Pons (tissue), 1 donor: ENCODE data around the gene LRTM2.
A peak's percentile ranks its signal among the peaks of the same experiment; 100 is the strongest.

ENCODE experiments used
- DNase-seq: peaks from one replicate; pipeline ENCODE4 v3.0.0-alpha.2; 2016; ENCODE audit warnings: low spot score

The LRTM2 gene

DNA sequence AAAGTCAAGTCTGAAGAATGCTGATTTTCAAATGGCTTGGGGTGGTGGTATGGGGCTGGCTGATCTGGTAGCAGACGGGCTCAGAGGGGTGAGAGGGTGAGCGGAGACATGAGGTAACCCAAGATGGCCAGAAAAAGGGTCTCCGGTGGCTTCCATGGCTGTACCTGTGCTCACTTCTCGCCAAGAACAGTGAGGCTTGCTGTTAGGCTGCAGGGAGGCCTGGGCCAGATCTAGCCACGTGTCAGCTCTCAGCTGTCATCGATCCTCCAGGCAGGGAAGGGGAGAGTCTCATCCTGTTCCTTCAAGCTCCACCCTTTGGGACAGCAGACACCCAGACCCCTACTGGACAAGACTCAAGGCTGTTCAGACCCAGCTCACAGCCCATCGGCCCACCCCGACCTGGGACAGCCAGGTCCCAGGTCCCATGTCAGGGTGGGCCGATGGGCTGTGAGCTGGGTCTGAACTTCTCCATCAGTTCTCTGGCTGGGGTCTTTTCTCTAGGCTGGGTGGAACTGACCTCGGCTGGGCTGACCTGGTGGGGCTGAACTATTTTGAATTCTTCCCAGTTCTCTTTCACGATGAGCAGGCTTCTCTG, 9.0 kb downstream of the LRTM2 start:
- DNase-seq = no peak

DNA sequence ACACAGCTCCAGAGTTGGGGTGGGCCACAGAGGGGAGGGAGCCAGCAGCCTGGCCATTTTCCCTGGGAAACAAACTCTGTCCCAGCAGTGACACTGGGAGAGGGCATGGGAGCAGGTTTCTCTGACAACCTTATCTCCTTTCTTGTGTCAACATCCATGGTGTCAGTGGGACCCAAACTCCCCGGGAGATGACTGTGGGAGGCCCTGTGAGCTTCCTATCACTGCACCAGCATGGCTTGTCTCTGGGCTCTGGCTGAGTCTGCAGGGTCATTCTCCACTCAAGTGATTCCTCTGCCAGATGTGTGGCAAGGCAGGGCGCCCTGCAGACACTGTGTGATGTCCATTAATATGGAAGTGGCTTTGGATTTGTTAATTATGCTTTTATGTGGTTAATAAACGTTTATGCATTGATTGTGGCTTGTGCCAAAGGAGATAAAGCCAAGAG, 10.1 kb downstream of the LRTM2 start:
- no peak for DNase-seq

DNA sequence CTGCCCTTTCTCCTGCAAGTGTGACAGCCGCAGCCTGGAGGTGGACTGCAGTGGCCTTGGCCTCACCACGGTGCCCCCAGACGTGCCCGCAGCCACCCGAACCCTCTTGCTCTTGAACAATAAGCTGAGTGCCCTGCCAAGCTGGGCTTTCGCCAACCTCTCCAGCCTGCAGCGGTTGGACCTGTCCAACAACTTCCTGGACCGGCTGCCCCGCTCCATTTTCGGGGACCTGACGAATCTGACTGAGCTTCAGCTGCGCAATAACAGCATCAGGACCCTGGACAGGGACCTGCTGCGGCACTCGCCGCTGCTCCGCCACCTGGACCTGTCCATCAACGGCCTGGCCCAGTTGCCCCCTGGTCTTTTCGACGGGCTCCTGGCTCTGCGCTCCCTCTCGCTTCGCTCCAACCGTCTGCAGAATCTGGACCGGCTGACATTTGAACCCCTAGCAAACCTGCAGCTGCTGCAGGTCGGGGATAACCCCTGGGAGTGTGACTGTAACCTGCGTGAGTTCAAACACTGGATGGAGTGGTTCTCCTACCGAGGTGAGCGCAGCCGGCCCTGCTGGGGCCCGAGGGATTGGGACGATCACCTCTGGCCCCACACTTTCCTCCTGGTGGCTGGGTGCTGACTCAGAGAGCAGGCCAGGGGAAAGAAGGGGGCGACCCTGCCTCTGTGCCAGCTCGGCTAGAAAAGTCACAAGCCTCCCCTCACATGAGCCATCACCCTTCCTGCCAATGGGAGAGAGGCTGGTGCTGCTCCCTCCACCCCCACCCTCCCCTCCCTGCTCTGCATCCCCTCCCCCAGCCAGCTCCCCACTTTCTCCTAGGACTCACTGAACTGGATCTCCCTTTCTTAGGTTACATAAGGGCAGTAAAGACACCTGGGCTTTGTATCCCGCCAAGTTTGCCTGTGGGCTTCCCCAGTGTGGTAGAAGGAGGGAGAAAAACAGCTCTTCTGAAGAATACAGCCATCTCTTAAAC, 10.9 kb downstream of the LRTM2 start:
- no peak for DNase-seq

DNA sequence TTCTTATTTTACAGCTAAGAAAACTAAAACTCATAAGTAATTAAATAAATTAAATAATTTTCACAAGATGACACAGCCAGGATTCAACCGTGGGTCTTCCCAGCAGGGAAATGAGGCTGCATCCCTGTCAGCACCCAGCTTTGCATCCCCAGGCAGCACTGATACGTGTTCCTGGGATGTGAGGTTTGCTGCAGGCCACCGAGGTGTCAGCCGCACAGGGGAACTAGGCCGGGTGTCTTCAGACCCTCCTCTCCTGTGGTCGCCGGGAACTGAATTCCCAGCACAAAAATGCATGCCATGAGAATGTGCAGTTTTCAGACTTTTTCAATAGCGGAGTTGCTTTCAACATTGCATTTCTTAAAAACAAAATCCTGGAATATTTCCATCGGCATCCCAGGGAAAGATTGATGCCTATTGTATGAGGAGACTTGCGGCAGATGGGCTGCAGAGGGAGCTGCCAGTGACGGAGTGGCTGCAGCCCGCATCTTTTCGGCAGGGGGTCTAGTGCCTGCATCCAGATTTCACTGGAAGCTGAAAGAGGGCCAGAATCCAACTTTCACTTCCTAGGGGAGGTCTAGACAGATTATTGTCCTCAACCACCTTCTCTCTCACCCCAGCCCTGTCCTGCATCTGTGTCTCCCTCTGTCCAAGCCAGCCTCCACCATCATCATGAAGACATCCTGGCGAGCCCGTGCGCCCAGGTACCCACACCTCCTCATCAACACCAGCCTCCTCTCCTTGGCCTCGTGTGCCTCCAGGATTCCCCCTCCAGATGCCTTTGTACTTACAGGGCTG, 12.6 kb downstream of the LRTM2 start:
- DNase-seq = no peak

DNA sequence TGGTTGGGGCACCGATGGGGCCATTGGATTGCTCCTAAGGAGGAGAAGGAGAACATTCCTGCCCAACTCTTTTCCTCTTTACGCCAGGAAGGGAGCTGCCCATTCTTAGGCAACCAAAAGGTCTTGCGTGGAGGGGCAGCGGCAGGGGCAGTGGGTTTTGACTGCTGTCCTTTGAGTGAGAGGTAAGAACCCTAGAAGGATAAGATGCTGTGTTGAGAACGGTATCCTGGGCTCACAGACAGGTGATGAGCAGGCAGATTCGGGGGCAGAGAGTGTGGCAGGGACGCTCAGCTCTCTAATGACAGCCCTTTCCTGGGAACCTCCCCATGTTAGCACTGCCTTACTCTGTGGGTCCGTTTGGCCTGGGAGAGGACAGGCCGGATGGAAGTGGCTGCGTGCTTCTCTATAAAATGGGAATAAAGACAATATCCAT, 13.2 kb downstream of the LRTM2 start:
- no peak for DNase-seq

DNA sequence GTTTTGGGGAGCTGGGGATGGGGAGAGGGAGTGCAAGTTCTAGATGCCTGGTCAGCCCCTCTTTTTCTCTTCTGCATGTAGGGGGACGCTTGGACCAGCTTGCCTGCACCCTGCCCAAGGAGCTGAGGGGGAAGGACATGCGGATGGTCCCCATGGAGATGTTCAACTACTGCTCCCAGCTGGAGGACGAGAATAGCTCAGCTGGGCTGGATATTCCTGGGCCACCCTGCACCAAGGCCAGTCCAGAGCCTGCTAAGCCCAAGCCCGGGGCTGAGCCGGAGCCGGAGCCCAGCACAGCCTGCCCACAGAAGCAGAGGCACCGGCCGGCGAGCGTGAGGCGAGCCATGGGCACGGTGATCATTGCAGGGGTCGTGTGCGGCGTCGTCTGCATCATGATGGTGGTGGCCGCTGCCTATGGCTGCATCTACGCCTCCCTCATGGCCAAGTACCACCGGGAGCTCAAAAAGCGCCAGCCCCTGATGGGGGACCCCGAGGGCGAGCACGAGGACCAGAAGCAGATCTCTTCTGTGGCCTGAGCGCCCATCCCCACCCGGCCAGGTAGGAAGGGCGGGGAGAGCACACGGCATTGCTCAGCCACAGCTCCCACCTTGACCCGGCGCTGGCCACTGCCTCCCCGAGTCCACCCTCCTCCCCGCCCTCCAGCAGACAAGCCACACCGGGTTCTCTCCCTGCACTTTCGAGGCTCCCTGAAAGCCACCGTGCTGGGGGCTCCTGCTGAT, 14.0 kb downstream of the LRTM2 start:
- DNase-seq = no peak

DNA sequence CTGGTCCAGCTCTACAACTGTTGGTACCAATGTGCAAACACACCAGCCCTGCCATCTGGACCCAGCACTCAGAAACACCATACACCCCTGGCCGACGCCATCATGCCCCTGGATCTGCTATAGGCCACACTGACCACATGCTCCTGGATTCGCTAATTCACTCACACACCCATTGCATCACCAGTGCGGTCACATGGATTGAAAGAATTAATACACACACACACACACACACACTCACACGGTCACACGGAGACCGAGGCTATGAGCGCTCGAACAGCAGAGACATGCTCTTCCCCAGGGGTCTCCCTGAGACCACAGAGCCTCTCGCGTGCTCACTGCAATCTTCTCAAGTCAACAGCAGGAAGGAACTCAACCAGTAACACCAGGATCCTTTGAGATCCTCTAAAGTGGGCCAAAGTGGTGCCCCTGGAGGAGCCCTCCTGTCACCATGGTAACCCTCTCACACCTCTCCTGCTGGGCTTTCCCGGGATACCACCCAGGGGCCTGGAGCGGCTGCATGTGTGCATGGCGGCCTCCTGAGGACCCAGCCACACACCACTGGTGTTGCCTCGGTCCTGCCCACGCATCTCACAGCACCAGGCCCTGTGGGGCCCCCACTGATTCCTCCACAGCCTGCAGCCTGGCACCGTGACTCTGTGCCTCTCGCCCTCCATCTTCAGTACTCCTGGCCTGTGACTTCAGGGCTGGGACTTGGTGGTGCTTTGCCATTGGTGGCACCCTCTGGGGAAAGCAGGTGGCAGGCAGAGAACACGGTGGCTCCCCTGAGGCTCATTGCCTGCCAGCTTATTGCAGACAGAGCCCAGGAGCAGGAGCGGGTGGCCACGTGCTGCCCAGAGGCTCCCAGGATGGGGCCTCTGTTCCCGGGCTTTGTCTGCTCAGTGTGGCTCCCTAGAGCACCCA, 15.1 kb downstream of the LRTM2 start:
- DNase-seq = no peak

DNA sequence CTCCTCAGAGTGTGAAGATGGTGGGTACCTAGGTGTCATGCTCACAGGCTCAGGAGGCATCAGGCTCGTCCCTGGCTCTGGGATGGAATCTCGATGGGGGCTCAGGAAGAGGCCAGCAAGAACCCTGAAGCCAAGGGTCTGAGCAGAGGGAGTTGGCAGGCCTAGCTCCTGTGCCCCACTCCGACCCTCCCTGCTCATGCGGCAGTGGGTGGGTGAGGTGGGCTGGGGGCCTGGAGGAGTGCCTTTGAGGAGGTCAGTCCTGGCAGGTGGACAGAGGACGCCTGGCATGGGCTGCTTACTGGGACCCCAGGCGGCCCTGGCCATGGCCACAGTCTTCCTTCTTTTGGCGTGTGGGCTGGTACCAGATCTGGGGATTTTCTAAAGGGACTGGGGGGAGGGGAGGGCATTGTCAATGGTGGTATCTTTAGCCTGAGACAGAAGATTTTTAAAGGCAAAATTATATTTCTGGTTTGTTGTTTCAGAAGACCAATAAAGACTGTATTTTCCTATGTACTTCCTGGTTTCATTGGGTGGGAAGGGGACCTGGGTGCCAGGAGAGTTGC, 16.0 kb downstream of the LRTM2 start:
- no peak for DNase-seq

DNA sequence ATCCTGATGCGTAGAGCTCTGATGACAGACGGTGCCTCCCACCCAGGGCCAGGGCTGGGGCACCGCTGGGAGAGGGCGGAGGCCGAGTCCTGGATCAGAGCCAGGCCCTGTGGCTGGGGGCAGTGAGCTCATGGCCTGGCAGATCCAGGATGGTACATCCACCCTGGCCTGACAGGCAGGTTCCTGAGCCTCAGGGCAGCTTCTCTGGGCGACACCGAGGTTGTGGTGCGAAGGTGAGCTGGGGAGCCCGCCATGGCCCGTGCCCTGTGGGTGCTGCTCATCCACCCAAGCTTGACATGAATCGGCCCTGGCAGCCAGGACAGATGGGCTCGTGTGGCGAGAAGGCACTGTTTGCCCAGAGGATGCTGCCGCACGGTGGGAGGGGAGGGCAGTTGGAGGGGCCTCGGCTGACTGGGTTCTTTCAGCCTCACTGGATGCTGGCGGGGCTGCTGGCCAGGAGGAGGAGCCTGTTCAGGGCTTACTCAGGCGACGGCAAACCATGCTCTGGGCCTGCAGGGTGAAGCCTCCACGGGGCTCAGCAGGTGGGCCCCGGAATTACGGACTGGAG, 16.6 kb downstream of the LRTM2 start:
- DNase-seq = peak; percentile 52

DNA sequence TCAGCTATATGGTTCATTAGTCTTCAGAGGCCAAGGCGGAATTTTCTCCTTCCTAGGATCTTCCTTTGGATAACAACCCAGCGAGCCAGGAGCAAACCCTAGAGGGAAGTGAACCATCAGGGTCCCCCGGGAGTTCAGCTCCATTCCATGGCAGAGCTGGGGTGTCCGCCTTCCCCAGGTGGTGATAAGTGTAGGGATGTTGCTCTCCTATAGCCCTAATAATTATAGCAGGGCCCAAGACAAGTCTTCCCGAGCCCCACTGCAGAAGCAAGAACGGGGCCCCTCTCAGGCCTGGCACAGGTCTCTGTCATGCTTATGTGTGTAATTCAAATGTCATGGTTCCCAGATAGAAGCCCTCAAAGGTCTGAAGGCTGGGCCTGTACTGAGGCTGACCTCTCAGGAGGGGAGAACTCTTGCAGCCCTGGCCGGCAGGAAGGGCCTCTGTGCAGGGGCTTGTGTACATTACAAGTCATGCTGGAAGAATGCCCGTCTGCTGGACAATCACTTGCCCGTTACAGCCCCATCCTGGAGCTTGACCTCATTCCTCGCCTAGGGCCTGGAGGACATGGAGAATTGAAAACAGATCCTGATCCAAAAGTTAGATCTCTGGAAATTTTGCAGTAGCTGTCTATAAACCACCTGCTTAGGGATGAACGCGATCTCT, 17.3 kb downstream of the LRTM2 start:
- DNase-seq = no peak

DNA sequence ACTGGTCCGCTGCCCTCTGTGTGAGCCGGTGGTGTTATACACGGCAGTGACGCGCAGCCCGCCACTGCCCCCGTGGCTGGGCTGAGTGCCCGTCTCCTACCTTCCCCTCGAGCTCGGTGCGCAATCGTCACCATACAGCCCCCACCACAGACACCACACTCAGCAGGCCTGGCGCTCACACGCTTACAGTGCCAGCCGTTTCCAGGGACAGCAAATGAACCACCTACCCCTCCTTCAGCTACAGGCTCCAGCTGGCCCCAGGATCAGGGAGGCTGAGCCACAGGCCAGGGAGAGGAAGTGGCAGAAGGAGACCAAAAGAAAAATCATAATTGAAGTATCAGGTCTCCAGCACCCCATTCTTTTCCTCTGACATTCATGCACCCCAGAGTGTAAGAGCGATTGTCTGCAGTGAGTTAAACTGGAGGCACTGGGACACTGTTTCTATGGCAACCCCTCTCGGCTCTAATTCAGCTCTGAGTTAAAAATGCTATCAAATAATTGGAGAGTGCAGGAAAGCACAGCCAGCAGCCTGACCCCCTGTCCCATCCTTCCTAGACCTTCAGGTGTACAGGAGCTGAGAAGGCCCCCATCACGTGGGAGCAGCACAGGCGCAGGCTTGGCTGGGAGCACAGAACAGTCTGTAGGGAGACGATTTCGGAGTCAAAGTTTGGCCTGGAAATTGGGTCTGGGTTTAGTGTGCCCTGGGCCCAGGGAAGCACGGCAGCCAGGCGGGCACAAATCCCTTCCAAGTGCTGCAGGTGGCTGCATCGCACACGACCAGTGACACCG, 18.0 kb downstream of the LRTM2 start:
- no peak for DNase-seq

DNA sequence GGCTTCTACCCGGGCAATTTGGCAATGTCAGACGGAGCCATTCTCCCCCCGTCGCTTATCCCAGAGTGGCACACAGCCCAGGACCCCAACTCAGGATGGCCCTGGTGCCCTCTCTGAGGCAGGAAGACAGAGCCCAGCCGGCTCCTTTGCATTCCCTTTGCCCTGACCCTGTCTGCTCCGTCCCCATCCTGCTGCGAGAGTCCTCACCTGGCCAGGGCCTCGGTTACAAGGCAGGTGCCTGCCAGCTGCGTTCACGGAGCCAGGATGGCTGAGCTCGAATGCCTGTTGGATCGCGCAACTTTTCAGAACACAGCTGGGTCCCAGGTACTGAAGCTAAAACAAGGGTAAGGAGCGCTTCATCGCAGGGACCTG, 18.6 kb downstream of the LRTM2 start:
- DNase-seq = no peak

DNA sequence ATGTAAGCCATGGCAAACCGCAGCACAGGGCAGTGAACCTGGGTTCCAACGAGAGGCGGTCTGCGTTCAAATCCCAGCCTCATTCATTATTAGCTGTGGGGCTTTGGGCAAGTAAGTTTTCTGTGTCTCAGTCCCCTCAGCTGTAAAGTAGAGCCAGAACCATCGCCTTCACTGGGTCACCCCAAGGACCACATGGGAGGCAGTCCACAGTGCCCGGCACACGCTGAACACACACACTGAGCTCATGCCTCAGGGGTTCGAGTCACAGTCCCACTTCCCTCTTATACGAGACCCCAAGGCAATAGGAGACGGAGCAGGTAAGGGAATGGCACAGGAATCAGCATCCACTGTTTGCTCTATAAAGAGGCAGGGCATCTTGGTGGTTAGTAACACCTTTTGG, 19.1 kb downstream of the LRTM2 start:
- DNase-seq = no peak

DNA sequence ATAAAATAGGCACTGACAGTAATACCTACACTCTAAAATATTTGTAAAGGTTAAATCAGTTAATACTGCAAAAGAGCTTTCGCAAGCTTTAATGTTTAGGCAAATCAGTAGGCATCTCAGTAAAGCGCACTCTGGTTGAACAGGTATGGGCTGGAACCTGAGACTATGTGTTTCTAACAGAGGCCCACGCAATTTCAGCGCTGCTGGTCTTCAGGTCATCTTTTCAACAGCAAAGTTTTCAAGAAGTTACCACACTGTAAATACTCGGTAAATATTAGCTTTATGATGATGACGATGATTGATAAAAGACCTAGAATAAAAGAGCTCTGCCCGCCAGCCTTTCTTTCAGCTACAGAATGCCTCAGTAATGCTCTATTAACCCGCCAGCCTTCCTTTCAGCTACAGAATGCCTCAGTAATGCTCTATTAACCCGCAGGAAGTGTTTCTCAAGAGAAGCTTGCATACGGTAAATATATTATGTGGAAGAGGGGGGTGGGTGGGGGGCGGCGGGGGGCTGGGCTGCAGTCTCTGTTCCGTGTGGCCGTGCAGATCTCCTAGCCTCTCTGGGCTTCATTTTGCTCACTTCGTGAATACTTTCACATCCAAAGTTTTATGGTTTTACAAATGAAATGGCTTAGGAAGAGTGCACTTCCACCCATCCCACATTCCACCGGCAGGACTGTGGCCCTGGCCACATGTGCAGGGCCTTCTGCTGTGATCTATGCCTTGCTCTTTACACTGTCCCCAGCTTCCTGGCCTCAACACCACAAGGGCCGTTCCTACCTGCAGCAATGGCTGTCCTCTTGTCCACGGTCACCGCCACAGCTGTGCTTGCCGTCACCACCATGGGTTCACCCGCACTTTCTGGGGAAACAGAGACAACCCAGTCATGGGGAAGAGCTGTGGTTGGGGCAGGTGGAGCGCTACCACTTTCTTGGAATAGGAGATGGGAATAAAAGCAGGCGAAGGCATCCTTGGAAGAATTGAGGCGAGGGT, 19.9 kb downstream of the LRTM2 start:
- no peak for DNase-seq

DNA sequence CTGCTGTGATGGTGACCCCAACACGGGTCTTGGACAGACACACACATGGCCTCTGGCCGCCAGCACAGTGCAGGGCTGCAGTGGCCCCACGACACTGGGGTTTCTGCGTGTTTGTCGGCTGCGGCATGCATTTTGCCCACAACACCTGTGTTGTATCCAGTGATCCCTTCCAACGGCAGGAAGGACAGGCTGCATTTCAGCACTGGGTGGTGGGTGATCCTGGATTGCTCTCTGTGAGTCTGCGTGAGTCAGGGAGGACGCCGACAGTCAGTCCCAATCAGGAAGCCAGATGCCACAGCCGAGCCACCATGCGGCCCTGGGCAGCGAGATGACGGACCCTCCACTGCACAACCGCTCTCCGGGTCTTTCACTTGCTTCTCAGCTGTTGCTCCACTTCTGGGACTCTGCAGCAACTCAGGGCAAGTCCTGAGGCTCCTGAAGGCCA, 20.6 kb downstream of the LRTM2 start:
- no peak for DNase-seq

DNA sequence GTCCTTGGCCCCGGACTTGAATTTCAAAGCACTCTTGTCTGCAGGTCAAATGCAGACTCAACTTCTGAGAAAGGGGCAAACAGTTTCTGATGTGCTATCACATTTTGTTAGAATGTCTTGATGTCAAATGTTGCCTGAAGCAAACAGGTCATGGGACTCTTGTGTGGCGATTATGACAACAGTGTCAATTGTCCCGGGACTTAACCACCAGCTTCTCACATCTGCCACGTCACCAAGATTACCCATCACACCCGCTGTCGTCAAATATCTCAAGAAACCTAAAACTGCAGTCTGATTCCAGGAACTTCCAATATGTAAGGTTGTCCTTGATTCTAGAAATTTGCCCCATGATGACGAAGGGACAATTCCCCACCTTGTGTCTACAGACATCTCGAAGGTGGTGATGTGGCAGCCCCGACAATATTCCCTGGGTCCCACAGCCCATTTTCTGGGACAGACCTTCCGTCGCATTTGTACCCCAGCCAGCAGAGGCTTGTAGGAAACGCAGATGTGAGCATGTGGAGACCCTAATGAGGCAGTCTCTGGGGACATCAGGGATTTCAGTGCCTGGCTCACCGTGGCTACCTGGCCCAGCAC, 21.3 kb downstream of the LRTM2 start:
- no peak for DNase-seq
